Measurements from ENCODE around the gene EXD3. TPM values are rescaled to one million over a fixed set of nuclear protein-coding genes. Genes with fewer than 3 reads are reported as not detected.
A peak's percentile ranks its signal among the peaks of the same experiment; 100 is the strongest.

EXD3 gene
- total and polyA plus RNA-seq, 2 of the 4 experiments (the other 2 are of a cell fraction) = 1.1 to 7.4 TPM

- dilution Hi-C loops (cut with HindIII; ENCODE audit: low sequenced_read_pairs, unreplicated experiment) = no loop called here
- Histone ChIP-seq H4K8ac (ENCODE audit: low read depth in 2 of 2, low read length in 2 of 2) (peak overlapping the region; percentile 49 to 56; a peak in 2 of 4 replicates), H2BK5ac (ENCODE audit: low read depth, low read length, poor library complexity, severe bottlenecking) (no peak overlapping the region), H3K4ac (ENCODE audit: low read depth, low read length) (peak overlapping the region; percentile 2; the same call in 1 of the 2 replicates), H3K56ac (ENCODE audit: extremely low read depth, insufficient read depth, low read length) (no peak overlapping the region), H3K4me3 (ENCODE audit: insufficient read depth, low read depth, low read length) (no peak overlapping the region), H2AFZ (replicated peaks; ENCODE audit: low read length, poor library complexity) (peak overlapping the region; percentile 89), H3K9me3 (ENCODE audit: control insufficient read depth, insufficient read depth, low read length) (no peaks in the 10 kb centered on the region), H2BK15ac (ENCODE audit: low read depth, low read length) (no peak overlapping the region), H4K91ac (ENCODE audit: insufficient read depth, low read depth, low read length) (no peak overlapping the region), H4K5ac (ENCODE audit: low read depth, low read length) (no peak overlapping the region), H3K27ac (ENCODE audit: insufficient read depth, low read length) (no peak overlapping the region), H3K4me1 (ENCODE audit: control insufficient read depth, insufficient read depth, low read length) (peaks cover 3% of the 10 kb centered on the region), H2BK20ac (ENCODE audit: low read depth, low read length) (no peak overlapping the region), H3K79me1 (ENCODE audit: low read depth in 1 of 2, low read length in 2 of 2) (no peaks in the 10 kb centered on the region), H3K14ac (replicated peaks; ENCODE audit: low read depth, low read length) (no peak overlapping the region), H3K18ac (ENCODE audit: low read depth, low read length) (no peak overlapping the region), H4K20me1 (ENCODE audit: insufficient read depth, low read length) (no peaks in the 10 kb centered on the region), H2AK9ac (replicated peaks; ENCODE audit: low read depth, low read length, poor library complexity) (peak overlapping the region; percentile 94), H2AK5ac (ENCODE audit: low read depth, low read length) (peak overlapping the region; percentile 7; the same call in 1 of the 2 replicates), H3K9me1 (ENCODE audit: insufficient read depth, low read length) (no peaks in the 10 kb centered on the region), H3K23ac (ENCODE audit: low read depth, low read length) (no peak overlapping the region), H3K9ac (ENCODE audit: low read depth, low read length) (no peak overlapping the region), H3K27me3 (ENCODE audit: control insufficient read depth, insufficient read depth, low read length) (no peaks in the 10 kb centered on the region), H3K36me3 (ENCODE audit: control insufficient read depth, insufficient read depth, low read length) (no peaks in the 10 kb centered on the region), H2BK120ac (ENCODE audit: low read depth, low read length) (no peak overlapping the region), H3K4me2 (ENCODE audit: low read depth, low read length) (no peak overlapping the region)
- DNase-seq (no peak), ATAC-seq (ENCODE audit: low read depth) (no peak; the same call in 1 of the 2 replicates)
- ChIA-PET CTCF (no interaction called here), POLR2A (ENCODE audit: unreplicated experiment) (no interaction called here)
- intact Hi-C loops (cut with micrococcal nuclease) = no loop called here
- TF ChIP-seq BHLHE40 (IDR thresholded peaks at IDR 0.05; ENCODE audit: low read depth, low read length) (no peak), FOS (IDR thresholded peaks at IDR 0.05; ENCODE audit: low read depth, low read length) (no peak), CHD1 (IDR thresholded peaks at IDR 0.05; ENCODE audit: low read depth, low read length) (no peak), MAFK (IDR thresholded peaks at IDR 0.05; ENCODE audit: low read depth, low read length) (no peak), RFX5 (IDR thresholded peaks at IDR 0.05; ENCODE audit: low read depth, low read length) (no peak), MAZ (IDR thresholded peaks at IDR 0.05; ENCODE audit: borderline replicate concordance, low read depth, low read length) (no peak), ELK1 (IDR thresholded peaks at IDR 0.05; ENCODE audit: borderline replicate concordance, low read depth, low read length) (no peak), CEBPB (IDR thresholded peaks at IDR 0.05; ENCODE audit: low read depth, low read length) (no peak), RCOR1 (IDR thresholded peaks at IDR 0.05; ENCODE audit: insufficient replicate concordance, low read length) (no peak), MXI1 (IDR thresholded peaks at IDR 0.05; ENCODE audit: borderline replicate concordance, low read depth, low read length) (no peak), USF2 (IDR thresholded peaks at IDR 0.05; ENCODE audit: low read depth, low read length) (no peak), NFE2L2 (IDR thresholded peaks at IDR 0.05; ENCODE audit: low read depth, low read length) (no peak), SMC3 (IDR thresholded peaks at IDR 0.05; ENCODE audit: low read depth, low read length) (no peak), RAD21 (IDR thresholded peaks at IDR 0.05; ENCODE audit: low read length) (no peak), POLR2A (IDR thresholded peaks at IDR 0.05; ENCODE audit: low read depth, low read length) (no peak)
- TF ChIP-seq, protein P1, sequence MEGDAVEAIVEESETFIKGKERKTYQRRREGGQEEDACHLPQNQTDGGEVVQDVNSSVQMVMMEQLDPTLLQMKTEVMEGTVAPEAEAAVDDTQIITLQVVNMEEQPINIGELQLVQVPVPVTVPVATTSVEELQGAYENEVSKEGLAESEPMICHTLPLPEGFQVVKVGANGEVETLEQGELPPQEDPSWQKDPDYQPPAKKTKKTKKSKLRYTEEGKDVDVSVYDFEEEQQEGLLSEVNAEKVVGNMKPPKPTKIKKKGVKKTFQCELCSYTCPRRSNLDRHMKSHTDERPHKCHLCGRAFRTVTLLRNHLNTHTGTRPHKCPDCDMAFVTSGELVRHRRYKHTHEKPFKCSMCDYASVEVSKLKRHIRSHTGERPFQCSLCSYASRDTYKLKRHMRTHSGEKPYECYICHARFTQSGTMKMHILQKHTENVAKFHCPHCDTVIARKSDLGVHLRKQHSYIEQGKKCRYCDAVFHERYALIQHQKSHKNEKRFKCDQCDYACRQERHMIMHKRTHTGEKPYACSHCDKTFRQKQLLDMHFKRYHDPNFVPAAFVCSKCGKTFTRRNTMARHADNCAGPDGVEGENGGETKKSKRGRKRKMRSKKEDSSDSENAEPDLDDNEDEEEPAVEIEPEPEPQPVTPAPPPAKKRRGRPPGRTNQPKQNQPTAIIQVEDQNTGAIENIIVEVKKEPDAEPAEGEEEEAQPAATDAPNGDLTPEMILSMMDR (conservative IDR thresholded peaks at IDR 0.05; ENCODE audit: low read depth, low read length) = no peak
- no TSS peak for BruUV-seq (replicated peaks)
- in situ Hi-C loops (cut with MboI; ENCODE audit: low sequenced_read_pairs) = no loop called here
- 81% methylated on average over 14 of the region's 20 CpGs; no CpG with 5 or more reads in 1 of the 2 experiments for WGBS, 2 experiments (ENCODE audit: extremely low coverage in 2 of 2, insufficient read length in 1 of 2)
Observed at GRCh38 chr9:137435381-137435891, 12.5 kb upstream of the EXD3 start.

All from IMR-90 (cell line).